ENCODE results near the gene NEU3.
"Not testable (repeated sequence)": the region's sequence is repeated elsewhere in the genome, so short reads cannot be mapped to it uniquely, and the experiment has no call there.

The NEU3 gene

GRCh38 chr11:75031224-75031753 is 42.6 kb downstream of the NEU3 start:
- no peak for DNase-seq (ENCODE audit: low spot score)

- peak; percentile 42 for DNase-seq (ENCODE audit: low spot score)
Measured at GRCh38 chr11:75031771-75032549, 43.2 kb downstream of the NEU3 start.

- no peak for DNase-seq (ENCODE audit: low spot score)
Measured at GRCh38 chr11:75032550-75032935, 43.8 kb downstream of the NEU3 start.

- no peak for DNase-seq (ENCODE audit: low spot score)
Measured at GRCh38 chr11:75033916-75034315, 45.2 kb downstream of the NEU3 start.

DNA sequence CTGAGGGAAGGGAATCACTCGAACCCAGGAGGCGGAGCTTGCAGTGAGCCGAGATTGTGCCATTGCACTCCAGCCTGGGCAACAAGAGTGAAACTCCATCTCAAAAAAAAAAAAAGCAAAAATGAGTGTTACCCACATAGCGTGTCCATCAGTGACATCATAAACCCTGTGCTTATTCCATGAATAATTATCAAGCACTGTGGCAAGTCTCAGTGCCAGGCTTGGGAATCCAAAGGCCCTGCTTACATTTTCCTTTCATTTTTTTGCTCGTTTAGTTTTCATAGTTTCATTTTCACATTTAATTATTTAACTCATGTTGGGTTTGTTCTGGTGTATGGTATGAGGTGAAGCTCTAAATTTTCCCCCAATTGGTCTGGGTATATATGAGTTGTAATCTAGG is 46.5 kb downstream of the NEU3 start:
- DNase-seq (ENCODE audit: low spot score) = no peak

DNA sequence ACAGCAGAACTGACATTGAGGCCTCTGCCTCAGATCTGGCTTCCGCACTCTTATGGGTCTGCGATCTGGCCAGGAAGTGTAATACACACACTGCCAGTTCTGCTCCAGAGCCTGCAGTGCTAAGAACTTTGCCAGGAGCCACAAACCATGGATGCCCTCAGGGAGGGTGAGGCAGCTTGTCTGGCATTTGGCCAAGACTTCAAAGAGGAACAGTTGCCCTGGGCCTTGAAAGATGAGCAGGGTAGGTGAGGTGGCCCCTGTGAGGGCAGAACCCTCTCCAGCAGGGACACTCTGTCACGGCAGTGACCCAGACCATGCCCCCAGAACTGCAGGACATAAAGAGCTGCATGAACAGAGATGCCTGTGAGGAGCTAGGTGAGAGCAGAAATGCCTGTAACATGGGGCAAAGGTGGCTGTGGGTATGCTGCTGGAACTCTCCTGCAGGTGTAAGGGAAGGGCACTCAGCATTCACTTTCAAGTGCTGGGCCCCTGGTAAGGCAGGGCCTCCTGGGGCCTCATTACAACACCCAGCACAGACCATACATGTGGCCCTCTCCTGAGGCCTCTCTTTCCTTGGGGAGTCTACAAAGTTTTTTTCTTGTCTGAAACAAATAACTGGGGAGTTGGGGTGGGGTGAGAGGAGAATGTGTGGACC is 47.3 kb downstream of the NEU3 start:
- no peak for DNase-seq (ENCODE audit: low spot score)

DNA sequence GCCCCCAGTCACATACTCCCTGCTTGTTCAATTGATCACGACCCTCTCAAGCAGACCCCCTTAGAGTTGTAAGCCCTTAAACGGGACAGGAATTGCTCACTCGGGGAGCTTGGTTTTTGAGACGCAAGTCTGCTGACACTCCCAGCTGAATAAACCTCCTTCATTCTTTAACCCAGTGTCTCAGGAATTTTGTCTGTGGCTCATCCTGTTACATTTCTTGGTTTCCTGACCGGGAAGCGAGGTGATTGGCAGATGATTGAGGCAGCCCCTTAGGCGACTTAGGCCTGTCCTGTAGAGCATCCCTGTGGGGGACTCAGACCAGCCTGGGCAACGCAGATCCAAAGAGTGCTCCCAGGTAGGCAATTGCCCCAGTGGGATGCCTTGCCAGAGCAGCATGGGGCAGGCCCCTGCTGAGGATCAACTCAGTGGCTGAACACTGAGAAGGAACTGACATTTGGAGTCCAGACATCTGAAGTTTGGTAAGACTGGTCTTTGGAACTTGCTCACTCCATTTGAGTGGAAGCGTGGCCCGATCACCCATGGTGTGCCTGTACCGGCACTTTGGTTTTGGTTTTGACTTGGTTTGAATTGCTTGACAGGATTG is 51.5 kb downstream of the NEU3 start:
- no peak for DNase-seq (ENCODE audit: low spot score)

DNA sequence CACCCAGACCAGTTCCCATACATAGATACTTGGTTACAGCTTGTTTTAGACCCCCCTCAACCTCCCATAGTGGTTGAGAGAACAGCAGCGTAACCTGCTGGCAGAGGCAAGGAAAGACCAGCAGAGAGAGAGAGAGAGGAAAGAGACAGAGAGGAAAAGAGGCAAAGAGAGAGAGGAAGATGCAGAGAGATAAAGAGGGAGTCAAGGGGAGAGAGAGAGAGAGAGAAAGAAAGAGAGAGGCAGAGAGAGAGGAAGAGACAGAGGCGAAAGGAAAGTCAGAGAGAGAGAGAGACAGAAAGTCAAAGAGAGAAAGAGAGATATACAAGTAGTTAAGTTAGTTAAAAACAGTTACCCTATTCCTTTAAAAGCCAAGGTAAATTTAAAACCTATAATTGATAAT is 52.5 kb downstream of the NEU3 start:
- no peak for DNase-seq (ENCODE audit: low spot score)

GRCh38 chr11:75041821-75042220 is 53.1 kb downstream of the NEU3 start:
- DNase-seq (ENCODE audit: low spot score) = not testable (repeated sequence)

DNA sequence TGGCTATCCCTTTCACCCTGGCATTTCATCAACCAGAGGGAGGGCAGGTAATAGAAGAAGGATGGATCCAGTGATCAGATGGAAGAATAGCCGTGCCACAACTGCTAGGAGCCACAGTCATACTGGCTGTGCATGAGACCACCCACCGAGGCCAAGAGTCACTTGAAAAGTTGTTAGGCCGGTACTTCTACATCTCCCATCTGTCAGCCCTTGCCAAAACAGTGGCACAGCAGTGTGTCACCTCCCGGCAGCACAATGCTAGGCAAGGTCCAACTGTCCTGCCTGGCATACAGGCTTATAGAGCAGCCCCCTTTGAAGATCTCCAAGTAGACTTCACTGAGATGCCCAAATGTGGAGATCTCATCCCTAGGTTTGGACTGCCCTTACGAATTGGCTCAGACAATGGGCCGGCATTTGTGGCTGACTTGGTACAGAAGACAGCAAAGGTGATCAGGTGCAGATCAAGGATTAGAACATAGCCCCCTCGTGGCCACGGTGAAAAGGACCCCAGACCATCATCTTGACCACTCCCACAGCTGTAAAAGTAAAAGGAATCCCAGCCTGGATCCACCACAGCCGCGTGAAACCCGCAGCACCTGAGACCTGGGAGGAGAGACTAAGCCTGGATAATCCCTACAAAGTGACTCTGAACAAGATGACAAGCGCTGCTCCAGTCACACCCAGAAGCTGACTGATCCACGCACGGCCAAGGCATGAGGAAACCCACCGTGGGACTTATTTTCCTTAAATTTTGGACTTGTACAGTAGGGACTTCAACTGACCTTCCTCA is 55.8 kb downstream of the NEU3 start:
- DNase-seq (ENCODE audit: low spot score) = not testable (repeated sequence)

- not testable (repeated sequence) for DNase-seq (ENCODE audit: low spot score)
Measured at GRCh38 chr11:75046668-75047067, 57.9 kb downstream of the NEU3 start.

DNA sequence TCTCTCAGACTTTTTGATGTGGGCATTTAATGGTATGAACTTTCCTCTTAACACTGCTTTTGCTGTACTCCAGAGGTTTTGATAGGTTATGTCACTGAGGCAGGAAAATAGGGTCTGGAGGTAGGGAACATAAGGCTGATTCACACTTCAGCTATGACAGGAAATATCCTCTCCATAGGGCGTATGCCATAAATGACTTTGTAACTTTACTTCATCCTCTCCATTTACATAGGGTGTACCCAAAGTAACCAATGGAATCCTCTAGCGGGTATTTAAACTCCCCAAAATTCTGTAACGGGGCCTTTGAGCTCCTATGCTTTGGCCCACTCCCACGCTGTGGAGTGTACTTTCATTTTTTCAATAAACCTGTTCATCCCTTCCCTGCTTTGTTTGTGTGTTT is 58.5 kb downstream of the NEU3 start:
- DNase-seq (ENCODE audit: low spot score) = no peak

GRCh38 chr11:75049501-75050266 is 61.0 kb downstream of the NEU3 start:
- not testable (repeated sequence) for DNase-seq (ENCODE audit: low spot score)

GRCh38 chr11:75050516-75050915 is 61.8 kb downstream of the NEU3 start:
- DNase-seq (ENCODE audit: low spot score) = no peak

DNA sequence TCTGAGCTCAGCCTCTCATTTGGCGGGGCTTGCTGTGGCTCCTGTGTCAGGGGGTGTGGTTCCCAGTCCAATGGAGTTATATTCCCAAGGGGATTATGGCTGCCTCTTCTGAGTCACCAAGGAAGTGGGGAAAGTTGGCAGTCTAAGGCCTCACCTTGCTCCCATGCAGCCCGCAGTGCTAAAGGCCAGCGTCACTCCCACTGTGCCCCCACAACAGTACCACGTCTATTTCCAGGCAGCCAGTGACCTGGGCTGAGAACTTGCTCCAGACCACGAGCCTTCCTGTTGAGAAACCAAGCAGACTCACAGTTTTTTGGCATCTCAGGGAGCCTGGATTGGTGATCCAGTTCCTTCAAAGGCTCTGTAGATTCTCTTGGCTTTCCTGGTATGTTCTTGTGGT is 62.3 kb downstream of the NEU3 start:
- DNase-seq (ENCODE audit: low spot score) = no peak

DNA sequence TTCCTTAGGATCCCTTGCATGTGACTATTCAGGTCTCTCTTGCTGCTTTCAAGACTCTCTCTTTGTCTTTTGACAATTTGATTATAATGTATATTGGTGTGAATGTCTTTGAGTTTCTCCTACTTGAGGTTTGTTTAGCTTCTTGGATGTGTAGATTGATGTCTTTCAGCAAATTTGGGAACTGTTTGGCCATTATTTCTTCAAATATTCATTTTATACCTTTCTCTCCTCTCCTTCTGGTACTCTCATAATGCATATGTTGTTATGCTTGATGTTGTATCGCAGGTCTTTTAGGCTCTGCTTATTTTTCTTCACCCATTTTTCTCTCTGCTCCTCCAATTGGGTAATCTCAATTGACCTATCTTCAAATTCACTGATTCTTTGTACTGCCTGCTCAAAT is 63.7 kb downstream of the NEU3 start:
- DNase-seq (ENCODE audit: low spot score) = no peak

- no peak for DNase-seq (ENCODE audit: low spot score)
Measured at GRCh38 chr11:75055511-75055910, 66.8 kb downstream of the NEU3 start.

- no peak for DNase-seq (ENCODE audit: low spot score)
Measured at GRCh38 chr11:75056814-75057213, 68.1 kb downstream of the NEU3 start.

DNA sequence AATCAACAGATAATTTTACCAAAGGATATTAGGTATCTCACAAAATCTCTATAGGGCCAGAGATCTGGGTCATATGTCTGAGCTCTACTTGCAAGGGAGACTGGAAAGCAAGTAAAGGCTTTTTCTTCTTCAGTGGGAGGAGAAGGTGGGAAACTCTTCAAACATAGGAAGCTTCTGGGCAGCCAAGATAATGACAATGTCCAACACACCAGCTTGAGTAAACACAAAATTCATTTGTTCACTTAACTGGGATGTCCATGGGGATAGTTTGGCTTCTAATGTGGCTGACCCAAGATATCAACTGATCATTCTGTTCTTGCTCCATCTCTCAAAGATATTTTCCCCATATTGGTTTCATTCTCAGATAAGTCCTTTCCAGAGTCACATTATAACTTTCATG is 70.6 kb downstream of the NEU3 start:
- DNase-seq (ENCODE audit: low spot score) = no peak

- no peak for DNase-seq (ENCODE audit: low spot score)
Measured at GRCh38 chr11:75063741-75064314, 75.1 kb downstream of the NEU3 start.

GRCh38 chr11:75066061-75066460 is 77.3 kb downstream of the NEU3 start:
- no peak for DNase-seq (ENCODE audit: low spot score)
